Measurements from ENCODE around the gene GIGYF2. TPM values are rescaled to one million over a fixed set of nuclear protein-coding genes. Genes with fewer than 3 reads are reported as not detected.
"Not testable (repeated sequence)": the region's sequence is repeated elsewhere in the genome, so short reads cannot be mapped to it uniquely, and the experiment has no call there.

The GIGYF2 gene
- total RNA-seq, 2 experiments from 2014 or later: 50.5 to 60.9 TPM

- no peak overlapping the region for H3K4me2 ChIP-seq (ENCODE audit: low read length)
- H2AFZ ChIP-seq (ENCODE audit: low read length): no peak overlapping the region
- H3K9me2 ChIP-seq (ENCODE audit: insufficient read depth, low read length): no peaks in the 10 kb centered on the region
- BruUV-seq (replicated peaks): no TSS peak
- H3K27ac ChIP-seq (ENCODE audit: low read depth, low read length, poor library complexity, severe bottlenecking): no peak overlapping the region
- H3K36me3 ChIP-seq (ENCODE audit: insufficient read depth, low read length): no peaks in the 10 kb centered on the region
- ChIA-PET POLR2A (interaction anchor here (0.6 to 1.6 kb wide), 7 partner anchors 9 to 1139 kb away, joined by 3 to 7 read pairs (median 3); no protein-coding TSS in a partner anchor), CTCF (ENCODE audit: unreplicated experiment) (no interaction called here)
- TF ChIP-seq, protein P1, sequence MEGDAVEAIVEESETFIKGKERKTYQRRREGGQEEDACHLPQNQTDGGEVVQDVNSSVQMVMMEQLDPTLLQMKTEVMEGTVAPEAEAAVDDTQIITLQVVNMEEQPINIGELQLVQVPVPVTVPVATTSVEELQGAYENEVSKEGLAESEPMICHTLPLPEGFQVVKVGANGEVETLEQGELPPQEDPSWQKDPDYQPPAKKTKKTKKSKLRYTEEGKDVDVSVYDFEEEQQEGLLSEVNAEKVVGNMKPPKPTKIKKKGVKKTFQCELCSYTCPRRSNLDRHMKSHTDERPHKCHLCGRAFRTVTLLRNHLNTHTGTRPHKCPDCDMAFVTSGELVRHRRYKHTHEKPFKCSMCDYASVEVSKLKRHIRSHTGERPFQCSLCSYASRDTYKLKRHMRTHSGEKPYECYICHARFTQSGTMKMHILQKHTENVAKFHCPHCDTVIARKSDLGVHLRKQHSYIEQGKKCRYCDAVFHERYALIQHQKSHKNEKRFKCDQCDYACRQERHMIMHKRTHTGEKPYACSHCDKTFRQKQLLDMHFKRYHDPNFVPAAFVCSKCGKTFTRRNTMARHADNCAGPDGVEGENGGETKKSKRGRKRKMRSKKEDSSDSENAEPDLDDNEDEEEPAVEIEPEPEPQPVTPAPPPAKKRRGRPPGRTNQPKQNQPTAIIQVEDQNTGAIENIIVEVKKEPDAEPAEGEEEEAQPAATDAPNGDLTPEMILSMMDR (conservative IDR thresholded peaks at IDR 0.05; ENCODE audit: low read length): no peak
- TF ChIP-seq EZH2phosphoT487 (IDR thresholded peaks at IDR 0.05; ENCODE audit: borderline replicate concordance, low read depth, low read length): no peak
- H3K9me3 ChIP-seq (ENCODE audit: low read length): no peaks in the 10 kb centered on the region
- DNase-seq (ENCODE audit: low spot score): no peak
- intact Hi-C loops (cut with micrococcal nuclease; ENCODE audit: unreplicated experiment): no loop called here
- H4K20me1 ChIP-seq (ENCODE audit: insufficient read depth, low read length): no peaks in the 10 kb centered on the region
- H3K4me3 ChIP-seq (ENCODE audit: low read depth, low read length, poor library complexity, severe bottlenecking): no peak overlapping the region
- no peaks in the 10 kb centered on the region for H3K79me2 ChIP-seq (ENCODE audit: insufficient read depth, low read depth, low read length)
- H3K4me1 ChIP-seq (ENCODE audit: insufficient read depth, low read length, poor library complexity, severe bottlenecking): no peaks in the 10 kb centered on the region
Observed at GRCh38 chr2:232688201-232688600, 8.9 kb upstream of the GIGYF2 start.

GRCh38 chr2:232689152-232689910 is 7.8 kb upstream of the GIGYF2 start:
- H3K36me3 ChIP-seq (ENCODE audit: insufficient read depth, low read length): no peaks in the 10 kb centered on the region
- no peaks in the 10 kb centered on the region for H3K9me2 ChIP-seq (ENCODE audit: insufficient read depth, low read length)
- no peaks in the 10 kb centered on the region for H3K4me1 ChIP-seq (ENCODE audit: insufficient read depth, low read length, poor library complexity, severe bottlenecking)
- ChIA-PET POLR2A (interaction anchor here (1.1 to 1.6 kb wide), 2 partner anchors 10 to 17 kb away, joined by 3 to 4 read pairs; no protein-coding TSS in a partner anchor), CTCF (ENCODE audit: unreplicated experiment) (no interaction called here)
- peak overlapping the region; percentile 43; the same call in 1 of the 2 replicates for H2AFZ ChIP-seq (ENCODE audit: low read length)
- TF ChIP-seq, protein P1 (conservative IDR thresholded peaks at IDR 0.05; ENCODE audit: low read length): no peak
- TF ChIP-seq EZH2phosphoT487 (IDR thresholded peaks at IDR 0.05; ENCODE audit: borderline replicate concordance, low read depth, low read length): no peak
- intact Hi-C loops (cut with micrococcal nuclease; ENCODE audit: unreplicated experiment): no loop called here
- no peak for DNase-seq (ENCODE audit: low spot score)
- no peak overlapping the region for H3K27ac ChIP-seq (ENCODE audit: low read depth, low read length, poor library complexity, severe bottlenecking)
- H3K79me2 ChIP-seq (ENCODE audit: insufficient read depth, low read depth, low read length): no peaks in the 10 kb centered on the region
- H3K9me3 ChIP-seq (ENCODE audit: low read length): no peaks in the 10 kb centered on the region
- no TSS peak for BruUV-seq (replicated peaks)
- no peaks in the 10 kb centered on the region for H4K20me1 ChIP-seq (ENCODE audit: insufficient read depth, low read length)
- no peak overlapping the region for H3K4me3 ChIP-seq (ENCODE audit: low read depth, low read length, poor library complexity, severe bottlenecking)
- no peak overlapping the region for H3K4me2 ChIP-seq (ENCODE audit: low read length)

GRCh38 chr2:232691117-232691516 is 6.0 kb upstream of the GIGYF2 start:
- intact Hi-C loops (cut with micrococcal nuclease; ENCODE audit: unreplicated experiment); H3K36me3 ChIP-seq (ENCODE audit: insufficient read depth, low read length); DNase-seq (ENCODE audit: low spot score); BruUV-seq (replicated peaks); CTCF ChIA-PET (ENCODE audit: unreplicated experiment); H3K9me2 ChIP-seq (ENCODE audit: insufficient read depth, low read length); H3K9me3 ChIP-seq (ENCODE audit: low read length); H3K27ac ChIP-seq (ENCODE audit: low read depth, low read length, poor library complexity, severe bottlenecking); H3K79me2 ChIP-seq (ENCODE audit: insufficient read depth, low read depth, low read length); POLR2A ChIA-PET; H3K4me3 ChIP-seq (ENCODE audit: low read depth, low read length, poor library complexity, severe bottlenecking); H4K20me1 ChIP-seq (ENCODE audit: insufficient read depth, low read length); H3K4me1 ChIP-seq (ENCODE audit: insufficient read depth, low read length, poor library complexity, severe bottlenecking); H3K4me2 ChIP-seq (ENCODE audit: low read length); H2AFZ ChIP-seq (ENCODE audit: low read length): not testable (repeated sequence)
